ENCODE measurements around the gene NOP14.

DNA sequence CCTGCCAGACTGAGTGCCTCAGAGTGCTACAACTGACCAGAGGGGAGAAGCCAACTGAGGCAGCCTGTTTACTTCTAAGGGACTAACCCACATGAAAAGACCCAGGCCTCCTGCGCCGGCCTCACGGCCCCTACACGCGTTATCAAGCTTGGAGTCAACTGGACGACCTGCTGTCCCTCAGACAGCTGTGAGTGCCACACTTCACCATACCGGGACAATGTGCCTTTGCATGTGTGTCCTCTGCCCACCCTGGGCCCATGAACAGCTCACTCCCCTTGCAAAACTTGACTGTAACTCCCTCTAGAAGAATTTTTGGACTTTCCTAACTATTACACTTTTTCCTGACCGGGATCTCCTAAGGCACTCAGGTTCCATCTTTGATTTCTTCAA lies 1.8 kb downstream of the NOP14 start:
- no peak for TF ChIP-seq TAF1 (IDR thresholded peaks at IDR 0.05; ENCODE audit: borderline replicate concordance, low read depth, low read length)
- TF ChIP-seq POLR2A (IDR thresholded peaks at IDR 0.05; ENCODE audit: low read depth, low read length): no peak
- no peak for TF ChIP-seq POLR2AphosphoS5 (IDR thresholded peaks at IDR 0.05; ENCODE audit: low read depth, low read length)

Data from GM12892 (cell line).